Mucosa of gallbladder (tissue), 1 donor: Measurements from ENCODE around the gene CNOT2. TPM values are rescaled to one million over a fixed set of nuclear protein-coding genes. Genes with fewer than 3 reads are reported as not detected.

ENCODE experiments used
- total RNA-seq: library from RNA; stranded (reverse); gene quantifications from one replicate; pipeline ENCODE4 v1.2.1, GENCODE V29; 2021
- donor health status: DM: no; HTN: no; CAD: no.

The CNOT2 gene
- total RNA-seq, 1 donor from 2014 or later = 75.2 TPM

Other genes starting within 250 kb of the CNOT2 start
- 3.1 TPM for gene KCNMB4, start 122.9 kb downstream of the CNOT2 start, total RNA-seq